ENCODE measurements around the gene MC1R. TPM values are rescaled to one million over a fixed set of nuclear protein-coding genes. Genes with fewer than 3 reads are reported as not detected.
"Not testable (repeated sequence)": the region's sequence is repeated elsewhere in the genome, so short reads cannot be mapped to it uniquely, and the experiment has no call there.

MC1R gene
- total RNA-seq, 1 donor from 2014 or later = 0.79 TPM

DNA sequence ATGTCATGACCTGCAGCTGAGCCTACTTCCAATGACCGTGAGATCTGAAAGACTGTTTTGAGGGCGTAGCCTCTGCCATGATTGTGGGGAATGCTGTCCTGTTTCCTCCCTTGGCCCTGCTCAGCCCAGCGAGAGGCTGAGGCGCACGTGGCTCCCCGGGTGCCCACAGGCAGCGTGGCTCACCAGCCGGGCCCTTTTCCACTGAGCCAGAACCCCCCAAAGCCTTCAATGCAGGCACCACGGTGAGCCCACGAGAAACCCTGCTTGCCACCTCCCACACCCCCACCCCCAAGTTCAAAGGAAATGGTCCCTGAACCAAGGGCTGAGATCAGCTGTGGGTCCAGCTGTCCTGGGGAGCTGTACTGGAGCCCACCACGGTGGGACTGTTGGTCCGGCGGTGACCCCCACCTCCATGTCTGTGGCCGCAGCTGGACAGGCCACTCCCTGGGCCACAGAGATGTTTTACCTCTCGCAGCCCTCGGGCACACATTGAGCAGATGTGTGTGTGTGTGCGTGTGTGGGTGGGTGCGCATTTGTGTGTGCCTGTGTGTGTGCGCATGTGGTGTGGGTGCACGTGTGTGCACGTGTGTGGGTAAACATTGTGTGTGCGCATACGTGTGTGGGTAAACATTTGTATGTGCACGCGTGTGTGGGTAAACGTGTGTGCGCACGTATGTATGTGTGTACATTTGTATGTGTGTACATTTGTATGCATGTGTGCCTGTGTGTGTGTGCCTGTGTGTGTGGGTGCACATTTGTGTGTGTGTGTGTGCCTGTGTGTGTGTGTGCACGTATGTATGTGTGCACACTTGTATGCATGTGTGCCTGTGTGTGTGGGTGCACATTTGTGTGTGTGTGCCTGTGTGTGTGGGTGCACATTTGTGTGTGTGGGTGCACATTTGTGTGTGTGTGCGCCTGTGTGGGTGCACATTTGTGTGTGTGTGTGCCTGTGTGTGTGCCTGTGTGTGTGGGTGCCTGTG, 5.0 kb upstream of the MC1R start:
- no peak for DNase-seq (ENCODE audit: low read depth in 2 of 2)

DNA sequence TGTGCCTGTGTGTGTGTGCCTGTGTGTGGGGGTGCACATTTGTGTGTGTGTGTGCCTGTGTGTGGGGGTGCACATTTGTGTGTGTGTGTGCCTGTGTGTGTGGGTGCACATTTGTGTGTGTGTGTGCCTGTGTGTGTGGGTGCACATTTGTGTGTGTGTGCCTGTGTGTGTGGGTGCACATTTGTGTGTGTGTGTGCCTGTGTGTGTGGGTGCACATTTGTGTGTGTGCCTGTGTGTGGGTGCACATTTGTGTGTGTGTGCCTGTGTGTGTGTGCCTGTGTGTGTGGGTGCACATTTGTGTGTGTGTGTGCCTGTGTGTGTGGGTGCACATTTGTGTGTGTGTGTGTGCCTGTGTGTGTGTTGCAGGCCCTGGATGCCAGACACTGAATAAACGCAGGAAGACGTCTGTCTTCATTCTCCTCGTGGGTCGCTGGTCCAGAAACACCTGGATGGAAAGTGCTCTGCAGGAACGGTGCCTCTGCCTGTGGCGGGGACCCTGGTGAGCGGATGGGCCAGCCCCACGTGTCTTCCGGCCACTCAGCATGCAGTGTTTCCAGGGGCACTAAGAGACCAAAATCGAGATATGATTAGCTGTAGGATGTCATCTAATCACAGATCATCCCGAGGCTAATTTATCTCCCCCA, 3.9 kb upstream of the MC1R start:
- not testable (repeated sequence) for DNase-seq (ENCODE audit: low read depth in 2 of 2)

DNA sequence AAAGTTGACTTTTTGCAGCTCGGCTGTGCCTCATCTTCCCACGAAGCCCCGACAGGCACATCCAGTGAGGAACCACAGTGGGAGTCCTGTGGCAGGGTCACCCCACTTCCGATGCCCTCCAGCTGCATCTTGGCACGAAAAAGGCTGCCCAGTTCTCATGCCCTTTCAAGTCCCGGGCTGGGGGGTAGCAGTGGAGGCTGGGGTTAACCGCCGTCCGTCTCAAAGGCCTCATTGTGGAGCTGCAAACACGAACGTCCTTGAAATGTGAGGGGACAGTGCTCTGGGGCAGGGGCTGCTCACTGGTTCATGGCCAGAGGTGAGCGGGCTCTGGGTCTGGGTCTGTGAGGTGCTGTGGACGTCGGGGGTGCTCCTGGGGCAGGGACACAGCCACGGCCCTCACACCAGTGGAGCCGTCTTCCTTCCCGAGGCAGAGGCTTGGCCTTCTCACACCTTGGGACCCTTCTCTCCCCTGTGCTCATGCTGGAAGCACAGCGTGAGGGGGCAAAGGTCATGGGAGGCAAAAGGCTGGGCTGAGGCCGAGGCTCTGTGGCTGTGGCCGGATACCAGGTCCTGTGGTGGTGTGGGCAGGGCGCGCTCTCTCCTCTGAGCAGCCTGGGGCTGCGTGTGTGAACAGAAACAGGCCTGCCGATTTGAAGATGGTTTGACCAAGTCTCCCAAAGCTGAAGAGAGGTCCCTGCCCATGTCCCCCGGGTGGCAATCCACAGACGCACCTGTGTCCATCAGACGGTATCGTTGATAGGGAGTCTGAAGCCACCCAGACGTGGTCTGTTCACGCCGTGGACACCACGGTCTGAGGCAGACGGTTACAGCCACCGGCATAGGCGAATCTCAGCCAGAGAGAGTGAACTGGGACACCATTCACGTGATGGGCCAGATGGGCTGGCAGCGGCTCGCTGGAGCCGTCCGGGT, 3.1 kb upstream of the MC1R start:
- DNase-seq (ENCODE audit: low read depth in 2 of 2) = no peak

DNA sequence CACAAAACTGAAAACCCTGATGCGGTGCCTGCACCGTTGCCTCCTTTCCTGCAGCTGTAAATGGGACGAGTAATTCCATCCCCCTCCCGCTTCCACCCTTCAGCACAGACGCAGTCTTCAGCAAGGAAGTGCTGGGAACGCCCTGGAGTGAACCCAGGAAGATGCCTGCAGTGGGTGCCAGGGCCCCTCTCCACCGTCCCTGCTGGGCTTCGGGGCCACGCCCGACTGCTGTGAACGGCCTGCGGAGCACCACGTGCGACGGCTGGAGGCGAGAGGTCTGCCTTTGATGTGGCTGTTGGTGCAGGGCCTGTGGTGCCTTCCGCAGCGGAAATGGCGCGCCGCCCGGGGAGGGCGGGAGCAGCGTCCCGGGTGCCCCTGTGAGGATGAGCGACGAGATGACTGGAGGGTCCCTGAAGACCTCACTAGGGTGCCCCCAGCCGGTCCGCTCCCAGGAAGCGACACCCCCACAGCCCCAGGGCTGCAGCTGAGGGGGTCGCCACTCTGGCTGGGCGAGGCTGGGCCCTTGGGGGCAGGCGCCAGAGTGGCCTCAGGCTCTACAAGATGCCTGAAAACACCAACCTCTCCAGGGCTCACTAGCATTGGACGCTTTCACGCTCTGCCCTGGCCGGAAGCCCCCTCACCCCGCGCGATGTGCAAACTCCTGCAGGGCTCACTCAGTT, 749 bp upstream of the MC1R start:
- peak; percentile 60 to 65 for DNase-seq (ENCODE audit: low read depth in 2 of 2)

DNA sequence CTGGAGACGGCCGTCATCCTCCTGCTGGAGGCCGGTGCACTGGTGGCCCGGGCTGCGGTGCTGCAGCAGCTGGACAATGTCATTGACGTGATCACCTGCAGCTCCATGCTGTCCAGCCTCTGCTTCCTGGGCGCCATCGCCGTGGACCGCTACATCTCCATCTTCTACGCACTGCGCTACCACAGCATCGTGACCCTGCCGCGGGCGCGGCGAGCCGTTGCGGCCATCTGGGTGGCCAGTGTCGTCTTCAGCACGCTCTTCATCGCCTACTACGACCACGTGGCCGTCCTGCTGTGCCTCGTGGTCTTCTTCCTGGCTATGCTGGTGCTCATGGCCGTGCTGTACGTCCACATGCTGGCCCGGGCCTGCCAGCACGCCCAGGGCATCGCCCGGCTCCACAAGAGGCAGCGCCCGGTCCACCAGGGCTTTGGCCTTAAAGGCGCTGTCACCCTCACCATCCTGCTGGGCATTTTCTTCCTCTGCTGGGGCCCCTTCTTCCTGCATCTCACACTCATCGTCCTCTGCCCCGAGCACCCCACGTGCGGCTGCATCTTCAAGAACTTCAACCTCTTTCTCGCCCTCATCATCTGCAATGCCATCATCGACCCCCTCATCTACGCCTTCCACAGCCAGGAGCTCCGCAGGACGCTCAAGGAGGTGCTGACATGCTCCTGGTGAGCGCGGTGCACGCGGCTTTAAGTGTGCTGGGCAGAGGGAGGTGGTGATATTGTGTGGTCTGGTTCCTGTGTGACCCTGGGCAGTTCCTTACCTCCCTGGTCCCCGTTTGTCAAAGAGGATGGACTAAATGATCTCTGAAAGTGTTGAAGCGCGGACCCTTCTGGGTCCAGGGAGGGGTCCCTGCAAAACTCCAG, 1.1 kb downstream of the MC1R start:
- no peak for DNase-seq (ENCODE audit: low read depth in 2 of 2)

DNA sequence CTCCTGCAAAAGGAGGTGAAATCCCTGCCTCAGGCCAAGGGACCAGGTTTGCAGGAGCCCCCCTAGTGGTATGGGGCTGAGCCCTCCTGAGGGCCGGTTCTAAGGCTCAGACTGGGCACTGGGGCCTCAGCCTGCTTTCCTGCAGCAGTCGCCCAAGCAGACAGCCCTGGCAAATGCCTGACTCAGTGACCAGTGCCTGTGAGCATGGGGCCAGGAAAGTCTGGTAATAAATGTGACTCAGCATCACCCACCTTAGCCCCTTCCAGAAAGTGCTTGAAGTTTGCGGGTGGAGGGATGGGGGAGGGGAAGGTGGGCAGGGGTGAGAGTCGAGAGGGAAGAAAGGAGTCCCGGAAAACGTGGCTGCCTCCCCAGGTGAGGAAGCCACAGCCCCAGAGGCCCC, 2.1 kb downstream of the MC1R start:
- peak in 1 of 2 donors; percentile 21 for DNase-seq (ENCODE audit: low read depth in 2 of 2)

DNA sequence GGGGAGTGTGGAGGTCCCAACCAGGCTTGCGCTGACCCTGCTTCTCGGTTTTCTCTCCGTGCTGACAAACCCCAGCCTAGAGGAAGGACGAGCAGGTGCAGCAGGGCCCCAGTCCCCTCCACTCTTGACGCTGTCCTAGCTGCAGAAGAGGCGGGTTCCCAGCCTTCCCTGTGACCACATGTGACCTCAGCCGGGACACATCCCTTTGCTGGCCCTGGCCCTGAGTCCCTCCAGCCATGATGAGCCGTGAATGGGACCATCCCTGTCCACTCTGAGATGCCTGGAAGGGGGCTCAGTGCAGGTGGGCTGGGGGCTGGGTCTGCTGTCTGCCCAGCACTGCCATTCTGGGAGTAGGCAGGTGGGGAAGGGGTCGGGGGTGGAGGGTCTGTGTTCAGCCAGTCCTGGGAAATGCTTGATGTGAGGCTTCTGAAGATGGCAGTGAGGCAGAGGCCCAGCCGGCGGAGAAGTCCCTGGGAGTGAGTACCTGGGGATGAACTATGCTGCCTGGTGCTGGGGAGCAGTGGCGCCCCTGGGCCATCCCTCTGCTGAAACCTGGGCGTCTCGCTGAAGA, 2.6 kb downstream of the MC1R start:
- DNase-seq (ENCODE audit: low read depth in 2 of 2) = no peak

DNA sequence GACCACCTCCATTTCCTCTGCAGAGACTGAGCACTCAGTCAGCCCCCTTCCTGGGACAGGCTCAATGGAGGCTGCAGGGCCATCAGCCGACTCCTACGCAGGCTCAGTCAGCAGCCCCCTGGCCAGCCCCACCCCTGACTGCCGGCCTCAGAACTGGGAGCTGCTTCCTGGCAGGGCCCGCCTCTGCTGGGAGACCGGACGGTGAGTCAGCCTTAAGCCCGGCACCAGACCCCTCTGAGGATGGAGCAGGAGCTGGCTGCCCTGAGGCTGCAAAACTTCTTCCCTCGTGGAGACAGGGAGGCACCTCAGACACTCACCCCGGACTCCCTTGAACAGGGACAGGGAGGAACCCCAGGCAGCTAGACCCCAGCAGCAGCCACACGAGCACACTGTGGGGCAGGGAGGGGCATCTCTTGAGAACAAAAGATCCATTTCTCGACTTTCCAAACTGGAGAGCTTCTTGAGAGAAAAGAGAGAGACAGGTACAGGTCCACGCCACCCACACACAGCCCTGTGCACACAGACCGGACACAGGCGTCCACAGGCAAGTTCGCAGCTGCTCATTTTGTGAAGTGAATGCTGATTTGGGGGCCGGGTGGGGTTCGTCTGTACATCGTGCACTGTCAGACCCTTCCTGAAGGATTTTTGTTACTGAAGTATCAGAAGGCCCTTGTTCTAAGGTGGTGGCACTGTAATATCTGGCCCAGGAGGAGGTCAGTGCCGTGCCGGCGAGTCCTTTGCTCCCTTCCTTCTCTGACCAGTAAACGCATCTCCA, 3.2 kb downstream of the MC1R start:
- DNase-seq (ENCODE audit: low read depth in 2 of 2) = peak; percentile 73 to 95

DNA sequence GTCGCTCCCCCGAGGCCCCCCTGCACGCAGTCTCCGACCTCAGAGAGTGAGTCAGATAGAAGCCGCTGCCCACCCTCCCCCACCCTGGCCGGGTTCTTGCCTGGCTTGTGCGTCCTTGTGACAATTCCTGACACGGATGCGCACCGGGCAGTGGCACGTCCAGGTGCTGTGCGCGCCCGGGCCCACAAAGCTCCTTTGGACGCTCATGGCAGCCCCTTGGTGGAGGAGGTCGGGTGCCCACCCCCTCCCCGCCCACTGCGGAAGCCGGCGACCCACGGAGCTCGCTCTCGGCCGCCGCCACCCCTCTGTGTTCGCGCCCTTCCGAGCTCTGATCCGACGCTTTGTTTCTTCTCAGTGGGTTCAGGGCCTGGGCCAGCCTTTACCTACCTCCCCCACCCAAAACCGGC, 3.8 kb downstream of the MC1R start:
- DNase-seq (ENCODE audit: low read depth in 2 of 2) = peak; percentile 72 to 92

DNA sequence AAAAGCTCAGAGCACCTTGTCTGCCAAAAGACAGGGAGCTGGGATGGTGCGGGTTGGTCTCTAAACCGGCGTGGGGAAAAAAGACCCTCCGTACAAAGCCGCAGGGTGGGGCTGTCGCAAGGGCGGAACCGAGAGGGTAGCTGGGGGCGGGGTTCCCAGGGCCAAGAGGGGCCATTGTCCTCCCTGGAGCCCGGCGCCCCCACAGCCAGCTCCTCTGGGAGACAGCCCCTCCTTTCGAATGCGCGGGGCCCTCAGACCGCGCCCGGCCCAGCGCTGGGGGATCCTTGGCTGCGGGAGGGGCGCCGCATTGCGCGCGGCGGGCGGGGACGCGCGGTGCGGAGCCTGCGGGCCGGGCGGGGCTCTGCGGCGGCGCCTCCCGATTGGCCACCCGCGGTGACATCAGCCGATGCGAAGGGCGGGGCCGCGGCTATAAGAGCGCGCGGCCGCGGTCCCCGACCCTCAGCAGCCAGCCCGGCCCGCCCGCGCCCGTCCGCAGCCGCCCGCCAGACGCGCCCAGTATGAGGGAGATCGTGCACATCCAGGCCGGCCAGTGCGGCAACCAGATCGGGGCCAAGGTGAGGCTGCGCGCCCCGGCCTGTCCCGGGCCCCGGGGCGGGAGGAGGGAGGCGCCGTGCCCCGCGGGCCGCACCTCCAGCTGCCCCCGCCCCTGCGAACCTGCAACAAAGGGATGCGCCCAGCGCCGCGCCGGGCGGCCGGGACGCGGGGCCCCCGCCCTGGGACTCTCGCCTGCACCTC, 4.4 kb downstream of the MC1R start, which contains the start of gene TUBB3:
Gene TUBB3, plus strand, starts transcription at position 459 of the 756 bp plus-strand sequence. Its CDS starts 60 bp downstream, at position 519.
- peak; percentile 86 to 88 for DNase-seq (ENCODE audit: low read depth in 2 of 2)

DNA sequence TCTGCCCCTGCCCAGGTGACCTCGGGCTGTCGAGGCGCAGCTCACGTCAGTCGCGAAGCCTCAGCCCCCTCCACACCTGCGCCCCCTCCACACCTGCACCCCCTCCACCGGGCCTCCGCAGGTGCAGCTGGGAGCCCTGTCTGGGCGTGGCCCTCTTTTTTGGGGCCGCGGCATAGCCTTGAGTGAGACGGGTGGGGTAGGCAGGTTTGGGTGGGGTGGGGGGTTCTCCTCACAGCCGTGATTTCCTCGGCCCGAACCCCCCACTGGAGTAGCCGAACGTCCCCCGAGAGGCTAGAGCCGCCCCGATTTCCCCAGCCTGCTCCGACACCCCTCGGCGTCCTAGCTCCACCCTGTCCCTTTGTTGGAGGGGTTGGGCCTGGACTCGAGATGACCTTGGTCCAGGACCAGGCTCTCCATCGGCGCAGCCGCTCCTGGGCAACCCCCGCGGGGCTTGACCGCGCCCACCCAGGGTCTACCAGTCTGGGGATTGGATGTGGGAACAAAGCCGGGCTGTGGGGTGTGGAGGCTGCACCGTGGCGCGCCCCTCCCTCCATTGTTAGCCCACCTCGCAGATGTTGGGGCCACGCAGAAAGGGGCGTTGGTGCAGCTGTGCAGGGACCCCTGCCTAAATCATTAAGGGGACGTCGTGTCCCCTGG, 5.1 kb downstream of the MC1R start:
- DNase-seq (ENCODE audit: low read depth in 2 of 2) = no peak

DNA sequence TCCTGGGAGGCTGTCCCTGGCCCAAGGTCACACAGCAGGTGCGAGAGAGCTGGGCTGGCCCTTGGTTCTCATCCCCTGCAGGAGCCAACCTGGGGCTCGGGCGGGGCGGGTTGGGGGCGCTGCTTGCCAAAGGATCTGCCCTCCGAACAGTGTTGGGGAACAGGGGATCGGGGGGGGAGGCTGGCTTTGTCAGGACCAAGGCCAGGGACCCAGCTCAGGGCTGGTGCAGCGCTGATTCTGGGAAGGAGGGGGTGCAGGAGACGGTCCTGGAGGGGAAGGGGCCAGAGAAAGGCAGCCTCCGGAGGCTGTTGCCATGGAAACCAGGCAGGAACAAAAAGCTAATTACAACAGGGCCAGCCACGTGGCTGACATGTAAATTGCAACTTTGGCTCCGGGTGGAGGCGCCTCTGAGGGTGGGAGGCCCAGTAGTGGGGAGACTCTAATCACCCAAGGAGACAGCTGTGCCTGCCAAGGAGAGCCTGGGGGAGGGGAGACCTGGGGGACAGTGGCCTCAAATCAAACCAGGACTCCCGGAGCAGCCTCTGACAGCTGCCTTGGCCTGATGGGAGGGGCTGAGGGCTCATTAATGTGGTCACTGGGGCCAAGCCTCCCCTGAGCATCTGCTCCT, 5.7 kb downstream of the MC1R start:
- DNase-seq (ENCODE audit: low read depth in 2 of 2) = peak; percentile 38 to 47

DNA sequence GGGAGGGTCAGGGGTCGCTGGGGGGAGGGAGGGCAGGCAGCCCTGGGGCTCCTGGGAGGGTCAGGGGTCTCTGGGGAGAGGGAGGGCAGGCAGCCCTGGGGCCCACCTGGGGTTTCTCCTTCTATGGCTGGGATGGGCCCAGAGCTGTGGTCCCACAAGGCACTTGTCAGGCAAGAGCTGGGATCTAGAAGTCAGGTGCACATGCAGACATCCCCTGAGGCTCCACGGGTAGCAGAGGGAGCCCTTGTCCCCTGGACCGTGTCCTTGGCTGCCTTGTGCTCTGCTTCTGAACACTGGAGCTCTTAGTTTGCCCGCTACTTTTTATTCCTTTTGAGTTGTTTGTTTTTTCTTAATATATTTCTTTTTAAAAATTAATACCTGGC, 6.3 kb downstream of the MC1R start:
- no peak for DNase-seq (ENCODE audit: low read depth in 2 of 2)

DNA sequence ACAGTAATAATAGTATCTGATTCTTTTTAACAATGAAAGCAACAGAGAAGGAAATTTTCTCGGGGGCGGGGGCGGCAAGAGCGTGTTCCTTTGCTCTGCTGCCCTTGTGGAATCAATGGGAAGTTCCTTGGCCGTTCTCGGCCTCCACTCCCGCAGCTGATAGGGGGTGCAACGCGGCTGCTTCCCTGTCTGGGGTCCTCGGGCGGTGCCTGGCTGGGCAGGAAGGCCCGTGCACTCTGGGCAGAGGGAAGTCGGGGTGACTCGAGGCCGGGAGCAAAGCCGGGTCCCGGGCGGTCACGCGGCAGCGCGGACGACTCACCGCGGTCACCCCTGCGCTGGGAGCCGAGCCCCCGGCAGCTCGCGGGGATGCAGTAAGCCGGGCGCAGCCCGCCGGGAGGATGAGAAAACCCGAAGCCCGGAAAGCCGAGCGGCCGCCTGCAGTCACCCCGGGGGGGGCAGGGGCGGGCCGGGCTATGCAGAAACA, 7.0 kb downstream of the MC1R start:
- peak in 1 of 2 donors; percentile 30 for DNase-seq (ENCODE audit: low read depth in 2 of 2)

DNA sequence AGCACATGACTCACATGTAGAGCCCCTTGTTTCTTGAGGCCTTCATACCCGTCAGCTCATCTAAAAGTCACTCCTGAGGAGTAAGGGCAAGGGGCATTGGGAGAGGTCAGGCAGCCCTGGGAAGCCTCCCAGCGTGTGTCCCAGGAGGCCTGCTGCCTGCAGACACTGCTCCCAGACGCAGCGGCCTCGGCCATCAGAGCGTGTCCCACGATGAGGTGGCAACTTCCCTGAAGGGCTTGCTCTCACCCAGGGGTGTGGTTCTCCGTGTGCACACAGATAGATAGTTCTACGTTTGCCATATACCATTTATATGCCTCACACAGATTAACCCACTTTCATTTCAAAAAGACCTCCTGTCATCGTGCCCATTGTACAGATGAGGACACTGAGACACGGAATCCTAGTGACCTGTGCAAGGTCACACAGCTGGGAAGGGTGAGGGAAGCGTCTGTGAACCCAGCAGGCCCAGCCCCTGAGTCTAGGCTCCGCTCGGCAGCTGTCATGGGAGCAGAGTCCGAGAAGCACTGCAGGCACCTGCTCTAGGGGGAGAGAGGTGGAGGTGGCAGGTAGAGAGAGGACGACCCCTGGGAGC, 12.7 kb downstream of the MC1R start:
- DNase-seq (ENCODE audit: low read depth in 2 of 2) = no peak

DNA sequence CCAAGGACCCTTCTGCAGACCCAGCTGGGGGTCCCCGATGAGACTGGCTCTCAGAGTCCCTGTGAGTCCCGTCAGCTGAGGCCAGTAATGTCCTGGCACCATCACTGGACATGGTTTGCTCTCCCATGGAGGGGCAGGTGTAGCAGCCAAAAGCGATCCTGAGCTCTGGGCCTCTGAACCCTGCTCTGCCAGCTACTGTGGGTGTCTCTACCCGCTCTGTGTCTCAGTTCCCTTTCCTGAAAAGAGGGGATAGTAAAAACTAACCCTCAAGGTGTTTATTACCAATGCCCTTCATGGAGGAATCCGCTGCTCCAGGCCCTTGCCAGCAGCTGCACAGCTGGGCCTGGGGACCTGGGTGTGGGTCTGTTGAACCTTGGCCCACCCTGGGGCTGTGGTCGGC, 13.3 kb downstream of the MC1R start:
- no peak for DNase-seq (ENCODE audit: low read depth in 2 of 2)

Measured in lung microvascular endothelial cell (primary cell).